HG02938 (cell line): ENCODE data around the gene SMTN.
A peak's percentile ranks its signal among the peaks of the same experiment; 100 is the strongest.
"Not testable (repeated sequence)": the region's sequence is repeated elsewhere in the genome, so short reads cannot be mapped to it uniquely, and the experiment has no call there.

Experiments
- ATAC-seq: cut with Tn5 transposase; IDR thresholded peaks from one replicate; pipeline ENCODE4 v1.9.1; 2021; ENCODE audit warnings: mild to moderate bottlenecking, moderate library complexity; ENCODE audit not compliant: unreplicated experiment

The SMTN gene

DNA sequence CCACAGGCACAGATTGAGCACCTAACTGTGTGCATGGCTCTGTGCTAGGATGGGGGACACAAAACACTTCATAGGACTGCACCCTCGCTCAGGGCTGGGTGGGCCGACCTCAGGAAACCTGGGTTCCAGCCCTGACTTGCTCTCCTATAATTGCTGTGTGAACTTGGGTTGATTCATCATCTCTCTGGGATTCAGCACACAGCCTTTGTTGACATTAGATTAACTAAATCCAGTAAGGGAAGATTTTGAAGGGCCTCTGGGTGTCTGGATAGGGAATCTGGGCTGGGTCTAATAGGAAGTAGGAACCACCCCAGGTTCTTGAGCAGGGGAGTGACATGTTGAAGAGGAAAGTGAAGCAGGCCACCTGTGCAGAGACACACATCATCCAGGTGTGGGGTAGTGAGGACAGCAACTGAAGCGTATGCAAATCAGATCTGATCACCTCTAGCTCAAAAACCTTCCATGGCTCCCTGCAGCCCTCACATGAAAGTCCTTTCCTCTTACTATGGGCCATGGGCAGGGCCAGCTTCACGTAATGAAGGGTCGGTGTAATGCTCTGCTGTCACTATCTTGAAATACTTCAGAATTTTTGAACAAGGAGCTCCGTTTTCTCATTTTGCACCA lies 11.3 kb upstream of the SMTN start:
- not testable (repeated sequence) for ATAC-seq

DNA sequence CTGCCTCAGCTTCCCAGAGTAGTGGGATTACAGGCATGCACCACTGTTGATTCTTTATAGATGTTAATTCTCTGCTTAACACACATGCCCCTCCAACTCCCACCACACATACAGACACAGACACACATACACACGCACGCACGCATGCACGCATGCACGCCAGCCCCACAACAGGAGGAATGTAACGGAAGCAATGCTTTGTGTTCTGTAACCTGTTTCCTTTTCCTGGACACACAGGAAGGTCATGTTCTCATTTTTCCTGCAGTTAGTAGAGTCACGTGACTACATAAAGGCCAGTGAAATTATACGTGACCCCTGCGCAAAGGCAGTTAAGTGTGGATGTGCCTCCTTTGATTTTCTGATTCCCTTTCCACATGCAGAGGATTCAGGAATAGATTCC lies 8.0 kb upstream of the SMTN start:
- ATAC-seq, result not testable (repeated sequence)

DNA sequence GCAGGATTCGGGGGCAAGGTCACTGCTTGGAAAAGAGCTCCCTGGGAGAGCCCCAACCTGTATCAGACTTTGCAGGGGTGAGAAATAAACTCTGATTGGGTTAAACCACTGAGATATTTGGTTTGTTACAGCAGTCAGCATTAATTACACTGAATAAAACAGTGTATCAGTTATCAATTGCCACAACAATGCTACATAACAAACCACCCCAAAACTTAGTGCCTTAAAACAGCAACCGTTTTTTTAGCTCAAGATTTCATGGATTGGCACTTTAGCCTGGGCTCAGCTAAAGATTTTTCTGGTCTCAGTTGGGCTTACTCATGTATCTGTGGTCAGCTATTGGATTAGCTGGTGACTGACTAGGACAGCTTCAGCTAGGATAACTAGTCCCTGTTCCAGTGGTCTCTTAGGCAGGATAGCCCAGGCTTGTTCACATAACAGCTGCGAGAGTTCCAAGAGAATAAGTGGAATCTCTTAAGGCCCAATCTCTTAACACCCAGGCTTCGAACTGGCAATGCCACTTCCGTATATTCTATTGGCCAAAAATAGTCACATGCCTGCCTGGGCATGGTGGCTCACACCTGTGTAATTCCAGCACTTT lies 7.5 kb upstream of the SMTN start:
- ATAC-seq, result not testable (repeated sequence)

DNA sequence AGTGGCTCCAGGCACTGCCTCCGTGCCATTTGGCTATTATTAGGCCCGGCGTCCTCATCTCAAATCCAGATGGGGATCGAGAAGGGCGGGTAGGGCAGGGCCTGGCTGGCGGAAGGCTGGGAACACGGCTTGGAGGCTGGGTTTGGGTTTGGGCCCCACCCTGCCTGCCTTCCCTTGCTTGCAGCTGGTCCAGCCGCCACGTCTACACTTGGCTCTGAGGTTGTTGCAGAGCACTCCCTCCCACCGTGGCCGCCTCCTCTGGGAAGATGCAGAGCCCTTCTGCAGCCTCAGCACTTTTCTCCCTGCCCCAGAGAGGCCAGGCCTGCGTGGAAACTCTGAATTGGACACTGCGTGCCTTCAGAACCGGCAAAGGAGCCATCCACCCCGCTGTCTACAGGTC lies 5.2 kb upstream of the SMTN start:
- ATAC-seq, result no peak

DNA sequence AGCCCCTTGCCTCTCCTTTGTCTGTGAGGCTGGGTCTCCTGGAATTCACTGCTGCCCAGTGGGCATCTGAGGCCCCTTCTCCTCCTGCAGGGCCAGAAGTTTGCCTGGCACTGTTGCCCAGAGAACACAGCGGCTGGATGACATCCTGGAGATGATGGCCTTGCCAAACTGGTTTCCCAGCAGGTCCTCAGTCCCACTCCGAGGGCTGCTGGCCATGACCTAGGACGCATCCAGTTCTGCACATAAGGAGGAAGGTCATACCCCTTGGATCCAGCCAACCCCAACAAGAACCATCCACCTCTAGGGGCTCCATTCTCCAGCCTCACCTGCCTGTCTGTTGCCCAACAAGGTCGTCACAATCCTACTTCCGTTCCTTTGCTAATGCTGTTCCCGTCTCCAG lies 3.4 kb upstream of the SMTN start:
- ATAC-seq, result no peak

DNA sequence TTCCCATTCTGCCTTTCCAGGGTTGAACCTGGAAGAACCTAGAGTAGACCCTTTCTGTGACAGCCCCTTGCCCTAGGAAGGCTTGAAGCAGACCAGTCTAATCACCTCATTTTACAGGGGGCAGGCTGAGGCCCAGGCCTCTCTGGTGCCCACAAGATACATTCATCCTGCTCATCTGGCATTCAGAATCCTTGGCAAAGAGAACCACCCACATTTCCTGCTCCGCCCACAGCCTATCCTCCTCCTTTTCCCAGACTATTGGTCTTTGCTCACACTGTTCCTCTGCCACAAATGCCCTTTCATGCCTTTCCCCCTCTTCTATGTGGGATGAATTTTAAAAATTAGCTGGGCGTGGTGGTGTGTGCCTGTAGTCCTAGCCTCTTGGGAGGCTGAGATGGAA lies 2.7 kb upstream of the SMTN start:
- ATAC-seq, result not testable (repeated sequence)

DNA sequence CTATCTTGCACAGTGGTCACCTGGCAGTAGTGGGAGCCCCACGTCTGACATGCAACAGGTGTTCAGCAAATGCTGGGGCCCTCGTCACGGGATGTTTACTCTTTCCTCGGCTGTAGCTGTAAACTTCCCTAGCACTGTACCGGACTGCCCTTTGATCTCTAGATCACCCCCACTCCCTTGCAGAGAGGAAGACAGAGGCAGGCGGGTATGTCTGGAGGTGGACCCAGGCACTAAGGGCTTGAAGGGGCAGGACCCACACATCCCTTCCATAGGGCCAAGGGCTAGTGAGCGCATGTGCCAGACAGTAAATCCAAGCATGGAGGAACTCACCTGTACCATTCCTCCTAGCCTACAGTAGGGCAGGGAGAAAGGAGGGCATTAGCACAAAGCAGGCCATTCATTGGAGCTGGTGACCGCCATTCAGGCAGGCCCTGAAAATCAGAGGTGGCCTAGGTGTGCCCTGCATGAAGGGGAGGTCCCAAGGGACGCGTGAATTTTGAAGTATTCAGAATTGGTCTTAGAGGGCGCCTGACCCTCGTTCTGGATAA lies 1.9 kb upstream of the SMTN start:
- no peak for ATAC-seq

DNA sequence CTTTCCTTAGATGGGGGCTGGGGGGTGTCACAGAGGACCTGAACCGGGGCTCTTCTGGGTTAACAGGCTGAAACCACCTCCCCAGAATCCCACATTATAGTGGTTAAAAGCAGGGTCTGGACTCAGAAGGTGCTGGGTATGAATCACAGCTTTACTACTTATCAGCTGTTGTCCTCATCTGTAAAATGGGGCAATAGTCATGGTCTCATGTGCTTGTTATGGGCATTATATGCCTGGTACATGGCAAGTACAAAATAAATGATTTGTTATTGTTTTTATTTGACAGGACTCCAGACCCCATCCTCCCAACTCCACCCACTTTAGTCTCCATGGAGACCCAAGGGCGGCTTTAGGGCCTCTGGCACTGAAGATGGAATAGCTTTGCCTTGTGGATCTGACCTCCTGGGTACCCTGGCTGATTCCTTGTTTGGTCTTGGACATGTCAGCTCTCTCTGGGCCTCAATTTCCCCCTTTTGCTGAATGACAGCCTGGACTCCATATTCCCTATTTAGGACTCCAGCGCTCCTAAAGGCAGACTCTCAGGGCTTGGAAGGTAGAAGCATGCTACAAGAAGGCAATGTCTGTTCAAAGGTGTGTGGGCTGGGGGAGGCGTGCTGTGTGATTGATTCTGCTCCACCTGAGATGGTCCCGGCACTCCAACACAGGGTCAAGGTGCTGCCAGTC lies 812 bp upstream of the SMTN start:
- no peak for ATAC-seq

DNA sequence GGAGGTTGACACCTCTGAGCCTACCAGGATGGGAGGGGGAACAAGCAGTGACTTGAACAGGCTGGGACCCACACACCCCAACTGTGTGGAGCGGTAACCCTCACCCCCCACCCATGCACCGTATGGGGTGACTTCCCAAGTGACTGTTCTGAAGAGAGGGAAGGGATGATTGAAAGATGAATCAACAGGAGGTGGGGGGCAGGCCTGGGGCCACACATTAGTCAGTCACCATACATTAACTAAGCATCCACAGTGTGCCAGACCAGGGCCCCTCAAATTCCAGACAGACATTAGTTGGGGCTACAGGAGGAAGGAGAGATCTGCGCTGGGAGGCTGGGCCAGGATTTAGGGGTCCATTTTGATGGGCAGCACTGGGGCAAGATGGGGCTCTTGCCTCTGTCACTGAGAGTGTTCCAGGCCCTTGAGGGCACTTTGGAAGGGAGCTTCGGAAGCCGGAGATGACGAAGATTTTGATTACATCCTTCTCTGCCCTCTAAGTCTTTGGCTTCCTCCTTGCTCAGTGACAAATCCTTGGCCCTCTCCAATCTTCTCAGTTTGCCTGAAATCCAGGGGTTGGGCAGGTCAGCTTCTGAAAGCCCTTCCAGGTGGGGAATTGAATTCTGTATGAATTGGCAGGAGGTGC lies 966 bp downstream of the SMTN start:
- no peak for ATAC-seq

DNA sequence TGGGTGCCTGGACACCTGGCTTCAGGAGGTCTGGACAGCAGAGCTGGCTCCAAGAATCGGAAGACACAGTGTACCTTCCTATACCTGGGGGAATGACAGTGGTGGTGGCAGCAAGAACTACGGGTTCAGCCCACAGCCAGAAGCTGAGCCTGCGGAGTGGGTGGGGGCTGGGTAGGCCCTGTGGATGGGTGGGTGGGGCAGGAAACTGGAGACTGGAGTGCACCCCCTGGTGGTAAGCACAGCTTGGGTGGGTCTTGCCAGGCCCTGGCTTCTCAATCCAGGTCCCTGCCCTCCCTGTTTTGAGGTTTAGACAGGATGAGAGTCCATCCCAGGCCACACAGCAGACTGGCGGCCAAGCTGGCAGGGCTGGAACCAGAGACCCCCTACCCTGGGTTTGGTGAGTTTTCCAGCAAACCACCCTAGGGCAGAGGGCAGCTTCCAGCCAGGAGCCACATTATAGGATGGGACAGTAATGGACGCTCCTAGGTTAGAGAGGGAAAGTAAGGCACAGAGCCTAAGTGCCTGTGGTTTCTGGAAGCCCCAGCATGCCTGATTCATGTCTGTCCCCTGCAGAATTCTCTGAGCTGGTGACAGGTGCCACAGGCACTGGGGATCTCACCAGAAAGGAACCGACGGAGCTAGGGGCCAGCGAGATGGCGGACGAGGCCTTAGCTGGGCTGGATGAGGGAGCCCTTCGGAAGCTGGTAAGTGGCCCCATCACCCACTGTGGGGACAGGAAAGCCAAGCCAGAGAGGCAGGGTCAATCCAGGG lies 1.7 kb downstream of the SMTN start:
- no peak for ATAC-seq

DNA sequence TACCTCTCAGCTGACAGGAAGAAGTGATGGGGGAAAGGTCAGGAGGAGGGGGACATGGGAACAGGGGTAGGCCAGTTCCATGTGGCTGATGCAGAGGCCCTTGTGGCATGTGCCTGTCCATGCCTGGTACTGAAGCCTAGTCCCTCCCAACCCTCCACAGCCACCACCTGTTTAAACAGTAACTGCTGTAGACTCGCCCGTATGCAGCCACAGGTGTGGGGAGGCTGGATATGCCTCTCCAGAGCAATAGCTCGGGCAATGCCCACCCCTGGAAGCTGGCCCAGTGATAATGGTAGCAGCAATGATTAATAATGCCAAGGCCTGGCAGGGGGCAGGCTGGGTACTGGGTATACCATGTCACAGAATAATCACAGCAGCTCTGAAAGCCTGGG lies 2.3 kb downstream of the SMTN start:
- ATAC-seq, result no peak

DNA sequence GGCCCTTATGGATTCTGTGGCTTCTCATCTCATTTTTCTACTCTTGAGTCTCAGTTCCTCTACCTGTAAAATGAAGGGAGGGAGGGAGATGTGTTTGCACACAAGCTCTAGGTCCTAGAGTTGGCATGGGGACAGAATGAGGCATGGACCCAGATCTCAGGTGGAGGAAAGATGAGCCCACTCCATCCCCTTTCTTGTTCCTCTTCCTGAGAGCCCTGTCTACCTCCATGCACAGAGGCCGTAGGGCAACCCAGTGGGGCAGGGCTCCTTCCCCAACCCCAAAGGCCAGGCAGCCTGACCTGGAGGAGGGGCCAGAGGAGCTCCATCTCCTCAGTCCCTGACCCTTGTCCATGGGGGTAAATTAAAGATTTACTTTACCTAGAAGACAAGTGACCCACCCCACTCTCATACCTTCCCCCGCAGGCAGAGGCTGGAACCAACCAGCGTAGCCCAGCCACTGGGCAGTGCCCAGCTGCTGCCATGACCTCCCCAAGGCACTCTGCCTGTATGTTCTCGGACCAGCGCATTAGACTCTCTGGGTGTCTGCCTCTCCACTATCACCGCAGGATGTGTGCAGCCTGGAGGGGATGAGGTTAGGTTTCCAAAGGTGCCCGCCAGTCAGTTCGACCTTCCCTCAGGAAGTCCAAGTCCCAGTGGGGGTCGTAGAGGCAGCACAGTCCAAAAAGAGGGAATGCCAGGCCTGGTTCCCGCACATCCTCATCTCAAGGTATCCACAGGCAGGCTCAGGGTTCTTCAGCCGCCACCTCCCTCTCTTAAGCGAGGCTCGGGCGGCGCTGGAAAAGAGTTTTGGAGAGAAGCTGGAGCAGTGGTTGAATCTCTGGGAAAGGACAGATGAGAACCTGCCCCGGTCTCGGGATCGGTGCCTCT lies 3.0 kb downstream of the SMTN start:
- ATAC-seq, result no peak

DNA sequence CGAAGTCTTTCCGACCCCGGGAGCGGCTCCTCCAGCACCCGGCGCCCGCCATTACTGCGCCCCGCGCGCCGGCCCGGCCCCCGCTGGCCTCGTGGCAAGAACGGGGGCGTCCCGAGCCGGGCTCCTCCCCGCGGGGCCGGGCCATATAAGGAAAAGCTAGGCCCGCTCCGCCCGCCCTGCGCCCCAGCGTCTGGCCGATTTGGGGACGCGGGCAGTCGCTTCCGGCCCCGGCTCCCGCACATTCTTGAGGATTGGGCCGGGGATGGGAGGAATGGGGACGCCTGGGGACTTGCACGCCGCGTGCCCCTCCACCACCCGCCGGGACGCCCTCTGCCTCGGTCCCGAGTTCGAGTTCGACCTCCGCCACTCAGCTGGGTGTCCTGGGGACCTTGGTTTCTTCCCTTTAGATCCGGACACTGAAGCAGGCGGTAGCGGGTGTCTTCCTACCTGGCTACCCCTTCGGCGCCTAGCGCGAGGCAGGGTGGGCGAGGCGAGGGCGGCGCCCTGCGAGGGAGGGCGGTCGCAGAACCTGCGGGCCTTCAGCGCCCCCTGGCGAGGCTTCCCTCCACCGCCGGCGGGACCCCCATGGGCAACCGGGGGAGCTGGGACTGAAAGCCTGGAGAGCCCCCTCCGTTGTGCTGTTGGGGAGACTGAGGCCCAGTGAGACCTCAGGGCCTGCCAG lies 3.8 kb downstream of the SMTN start:
- ATAC-seq, result peak; percentile 63

DNA sequence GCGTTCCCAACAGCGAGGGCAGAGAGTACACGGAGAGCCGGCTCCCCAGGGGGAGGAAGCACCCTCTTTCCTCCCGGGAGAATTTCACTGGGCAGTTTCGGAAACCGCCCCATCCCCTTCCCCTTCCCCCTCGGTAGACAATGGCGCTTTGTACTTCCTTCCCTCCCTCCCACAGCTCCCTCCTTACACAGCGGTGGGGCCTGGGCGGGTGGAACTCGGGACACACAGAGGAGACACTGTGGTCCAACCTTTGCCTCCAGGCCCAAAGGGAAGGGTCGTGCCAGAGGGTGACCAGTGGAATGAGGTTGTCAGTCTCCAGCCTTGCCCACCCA lies 4.3 kb downstream of the SMTN start:
- no peak for ATAC-seq

DNA sequence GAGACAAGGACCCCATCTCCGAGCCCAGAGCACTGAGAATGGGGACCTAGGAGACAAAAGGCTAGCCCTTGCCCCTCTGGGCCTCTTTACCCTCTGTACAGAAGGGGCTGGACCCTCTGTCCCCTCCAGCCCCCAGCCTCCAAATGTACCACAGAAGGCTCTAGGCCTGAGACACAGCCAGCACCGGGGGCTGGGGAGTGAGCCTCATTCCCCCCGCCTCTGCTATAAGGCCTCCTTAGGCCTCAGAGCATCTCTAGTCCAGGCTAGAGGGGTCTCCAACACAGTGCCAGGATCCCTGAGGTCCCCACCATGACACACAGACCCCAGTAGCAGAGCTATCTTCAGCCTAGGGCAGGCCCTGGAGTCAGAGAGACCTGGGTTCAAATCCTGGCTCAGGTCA lies 4.8 kb downstream of the SMTN start:
- no peak for ATAC-seq

DNA sequence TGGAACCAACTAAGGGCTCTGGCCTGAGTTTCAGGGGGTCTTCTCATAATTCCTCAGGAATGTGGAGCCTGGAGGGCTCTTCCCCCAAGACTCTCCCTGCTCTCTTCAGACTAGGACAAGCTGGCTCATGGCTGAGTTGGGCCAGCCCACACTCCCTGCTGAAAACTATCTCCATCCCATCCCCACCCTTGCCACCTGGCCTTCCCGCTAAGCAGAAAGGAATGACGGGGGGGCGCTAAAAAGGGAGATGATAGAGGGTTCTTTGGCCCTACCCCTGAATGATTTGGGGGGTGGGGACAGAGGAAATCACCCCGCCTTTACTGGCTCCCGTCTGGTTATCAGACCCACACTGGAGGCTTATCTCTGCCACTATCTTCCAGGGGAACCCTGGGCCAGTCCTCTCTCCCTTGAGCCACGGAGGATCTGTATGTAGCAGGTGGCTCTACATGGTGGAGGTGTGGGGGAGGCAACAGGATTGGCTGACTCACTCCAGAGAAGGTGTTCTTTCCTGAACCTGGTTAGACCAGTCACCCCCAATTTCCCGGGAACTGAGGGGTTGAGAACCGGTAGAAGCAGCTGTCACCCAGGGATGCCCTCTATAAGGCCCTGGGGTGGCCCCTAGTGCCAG lies 5.7 kb downstream of the SMTN start:
- no peak for ATAC-seq

DNA sequence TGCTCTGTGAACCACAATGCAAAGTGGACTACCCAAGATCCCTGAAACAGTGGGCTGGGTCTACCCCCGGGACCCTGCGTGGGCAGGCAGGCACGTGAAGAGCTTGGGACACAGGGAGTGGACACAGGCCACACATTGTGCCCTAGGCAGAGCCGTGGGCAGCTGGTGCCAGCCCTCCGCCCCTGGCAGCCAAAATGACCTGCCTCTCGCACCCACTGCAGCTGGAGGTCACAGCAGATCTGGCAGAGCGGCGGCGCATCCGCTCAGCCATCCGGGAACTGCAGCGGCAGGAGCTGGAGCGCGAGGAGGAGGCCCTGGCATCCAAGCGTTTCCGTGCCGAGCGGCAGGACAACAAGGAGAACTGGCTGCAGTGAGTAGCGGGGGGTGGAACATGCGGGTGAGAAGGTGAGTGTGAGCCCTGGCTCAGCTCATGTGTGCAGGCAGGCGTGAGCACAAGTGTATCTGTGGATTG lies 6.7 kb downstream of the SMTN start:
- no peak for ATAC-seq

DNA sequence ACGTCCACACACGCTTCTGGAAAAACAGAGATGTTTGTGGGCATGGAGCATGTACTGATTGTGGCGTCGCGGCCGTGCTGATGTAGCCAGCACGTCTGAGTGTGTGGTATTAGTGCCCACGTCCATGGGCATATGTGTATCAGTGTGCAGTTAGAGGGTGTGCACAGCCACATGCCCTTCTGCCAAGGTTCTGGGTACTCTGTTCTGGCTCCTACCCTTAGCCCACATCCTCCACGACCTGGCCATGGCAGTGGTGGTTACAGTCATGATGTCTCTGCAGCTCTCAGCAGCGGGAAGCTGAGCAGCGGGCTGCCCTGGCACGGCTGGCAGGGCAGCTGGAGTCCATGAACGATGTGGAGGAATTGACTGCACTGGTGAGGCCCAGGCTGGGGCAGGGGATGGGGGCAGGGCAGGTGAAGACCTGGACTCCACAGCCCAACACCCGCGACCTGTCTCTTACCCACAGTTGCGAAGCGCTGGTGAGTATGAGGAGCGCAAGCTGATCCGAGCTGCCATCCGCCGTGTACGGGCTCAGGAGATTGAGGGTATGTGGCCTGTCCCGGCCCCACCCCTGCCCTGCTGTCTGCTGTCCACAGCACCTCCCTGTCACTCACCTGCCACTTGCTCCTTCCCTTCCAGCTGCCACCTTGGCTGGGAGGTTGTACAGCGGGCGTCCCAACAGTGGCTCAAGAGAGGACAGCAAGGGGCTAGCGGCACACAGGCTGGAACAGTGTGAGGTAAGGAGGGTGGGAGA lies 7.3 kb downstream of the SMTN start:
- ATAC-seq, result no peak
